Suprapubic skin (tissue), 4 donors: ENCODE measurements around the gene CRYZ.

ENCODE experiments used
- EP300 ChIP-seq: sonication (generic); formaldehyde crosslinking; IDR thresholded peaks from one replicate; pipeline ENCODE4 v1.6.1; 2017; ENCODE audit warnings: antibody characterized with exemption
- POLR2A ChIP-seq, 2 donors: fragments of 450-650 bp; IDR thresholded peaks; one replicate each; pipeline ENCODE4 v1.6.1; 2017; ENCODE audit warnings: antibody characterized with exemption in 2 of 2, mild to moderate bottlenecking in 2 of 2, moderate library complexity in 2 of 2
- POLR2AphosphoS5 ChIP-seq, 3 donors: sonication (generic); formaldehyde crosslinking; IDR thresholded peaks; one replicate each; pipeline ENCODE4 v1.6.1; 2017; ENCODE audit warnings: antibody characterized with exemption in 3 of 3
- TF ChIP-seq, protein P1 (sequence below), 2 donors: fragments of 200-600 bp in 1 of 2; fragments of 450-650 bp in 1 of 2; sonication (generic) in 1 of 2; IDR thresholded peaks; one replicate each; pipeline ENCODE4 v1.5.1; 2016 to 2019; ENCODE audit warnings: antibody characterized with exemption in 2 of 2, mild to moderate bottlenecking in 1 of 2, moderate library complexity in 1 of 2

DNA sequence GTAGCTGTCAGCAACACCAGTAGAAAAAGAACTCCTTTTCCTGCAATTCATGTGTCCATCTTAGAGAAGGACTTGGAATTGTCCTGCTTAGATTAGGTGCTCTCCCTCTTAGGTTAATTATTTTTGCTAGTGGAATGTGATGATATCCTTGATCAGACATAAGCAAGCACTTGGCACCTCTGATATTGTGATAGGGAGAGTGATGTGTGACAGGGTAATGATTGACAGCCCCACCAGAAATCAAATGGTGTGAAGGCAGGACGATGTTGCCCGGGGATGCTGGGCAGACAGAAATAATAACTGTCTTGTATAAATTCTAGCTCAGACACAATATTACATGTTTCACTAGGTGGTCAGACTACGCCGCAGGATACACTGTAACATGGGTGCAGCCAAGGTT is 4.5 kb upstream of the CRYZ start:
- TF ChIP-seq, protein P1, sequence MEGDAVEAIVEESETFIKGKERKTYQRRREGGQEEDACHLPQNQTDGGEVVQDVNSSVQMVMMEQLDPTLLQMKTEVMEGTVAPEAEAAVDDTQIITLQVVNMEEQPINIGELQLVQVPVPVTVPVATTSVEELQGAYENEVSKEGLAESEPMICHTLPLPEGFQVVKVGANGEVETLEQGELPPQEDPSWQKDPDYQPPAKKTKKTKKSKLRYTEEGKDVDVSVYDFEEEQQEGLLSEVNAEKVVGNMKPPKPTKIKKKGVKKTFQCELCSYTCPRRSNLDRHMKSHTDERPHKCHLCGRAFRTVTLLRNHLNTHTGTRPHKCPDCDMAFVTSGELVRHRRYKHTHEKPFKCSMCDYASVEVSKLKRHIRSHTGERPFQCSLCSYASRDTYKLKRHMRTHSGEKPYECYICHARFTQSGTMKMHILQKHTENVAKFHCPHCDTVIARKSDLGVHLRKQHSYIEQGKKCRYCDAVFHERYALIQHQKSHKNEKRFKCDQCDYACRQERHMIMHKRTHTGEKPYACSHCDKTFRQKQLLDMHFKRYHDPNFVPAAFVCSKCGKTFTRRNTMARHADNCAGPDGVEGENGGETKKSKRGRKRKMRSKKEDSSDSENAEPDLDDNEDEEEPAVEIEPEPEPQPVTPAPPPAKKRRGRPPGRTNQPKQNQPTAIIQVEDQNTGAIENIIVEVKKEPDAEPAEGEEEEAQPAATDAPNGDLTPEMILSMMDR (IDR thresholded peaks at IDR 0.05), result no peak
- TF ChIP-seq EP300 (no peak), POLR2A (IDR thresholded peaks at IDR 0.05) (no peak), POLR2AphosphoS5 (IDR thresholded peaks at IDR 0.05) (no peak)
